ENCODE data around the gene NCAM2.

NCAM2 gene

DNA sequence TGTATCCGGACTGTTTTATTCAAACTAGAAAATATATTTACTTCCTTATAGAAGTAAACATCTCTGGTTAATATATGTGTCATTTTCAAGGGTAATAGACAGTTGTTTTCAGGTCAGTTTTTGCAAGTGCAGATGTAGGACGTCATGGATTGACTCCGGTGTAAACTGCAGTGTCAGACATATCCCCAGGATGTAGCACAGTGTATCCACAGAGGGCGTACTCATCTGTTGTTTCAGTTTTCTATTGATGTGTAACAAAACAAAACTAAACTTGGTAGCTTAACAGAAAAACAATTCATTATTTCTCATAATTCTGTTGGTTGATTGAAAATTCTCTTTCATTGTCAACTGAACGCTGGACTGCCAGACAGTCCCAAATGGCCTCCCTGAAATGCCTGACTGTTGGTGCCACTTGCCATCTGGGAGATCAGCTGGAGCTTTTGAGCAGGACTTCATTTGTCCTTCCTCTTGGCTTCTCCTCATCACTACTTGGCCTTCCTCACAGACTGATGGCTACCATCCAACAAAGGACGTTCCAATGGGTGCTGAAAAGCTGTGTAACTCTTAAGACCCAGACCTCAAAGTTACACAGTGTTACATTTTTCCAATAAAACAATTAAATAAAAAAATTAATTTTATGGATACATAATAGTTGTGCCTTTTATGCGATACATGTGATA lies 181.6 kb downstream of the NCAM2 start:
- DNase-seq: no peak

- DNase-seq: no peak
Observed at GRCh38 chr21:21182401-21183010, 184.3 kb downstream of the NCAM2 start.

GRCh38 chr21:21183092-21183491 lies 184.9 kb downstream of the NCAM2 start:
- no peak for DNase-seq

GRCh38 chr21:21184771-21185528 lies 186.7 kb downstream of the NCAM2 start:
- no peak for DNase-seq

- no peak for DNase-seq
Observed at GRCh38 chr21:21187579-21187978, 189.4 kb downstream of the NCAM2 start.

DNA sequence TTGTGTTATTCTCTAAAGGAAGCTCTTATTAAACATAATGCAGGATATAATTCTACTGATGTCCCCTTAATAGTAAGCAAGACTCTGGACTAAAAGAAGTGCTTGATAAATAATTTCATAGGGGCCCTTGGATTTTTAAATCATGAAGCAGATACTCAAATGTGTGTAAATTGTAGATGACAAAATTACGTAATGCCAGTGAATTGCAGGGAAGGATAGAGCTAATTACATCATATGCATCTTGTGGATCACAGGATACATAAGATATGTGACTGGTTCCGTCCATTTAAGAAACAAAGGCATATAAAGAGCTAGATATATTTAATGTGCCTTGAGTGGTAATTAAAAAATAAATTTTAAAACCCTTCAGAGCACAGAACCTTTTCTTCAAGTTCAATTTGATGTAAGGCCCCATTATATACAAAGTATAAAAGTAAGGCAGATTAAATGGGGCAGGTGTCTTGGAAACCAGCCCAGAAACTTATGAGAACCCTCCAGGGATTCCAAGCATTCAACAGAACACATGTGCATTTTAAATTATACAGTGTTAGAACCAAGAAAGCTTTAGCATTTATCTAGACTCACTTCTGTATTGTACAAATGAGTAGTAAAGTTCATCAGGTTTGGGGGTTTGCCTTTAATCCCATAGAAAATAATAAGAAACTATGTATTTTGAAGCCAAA lies 190.4 kb downstream of the NCAM2 start:
- DNase-seq: no peak

DNA sequence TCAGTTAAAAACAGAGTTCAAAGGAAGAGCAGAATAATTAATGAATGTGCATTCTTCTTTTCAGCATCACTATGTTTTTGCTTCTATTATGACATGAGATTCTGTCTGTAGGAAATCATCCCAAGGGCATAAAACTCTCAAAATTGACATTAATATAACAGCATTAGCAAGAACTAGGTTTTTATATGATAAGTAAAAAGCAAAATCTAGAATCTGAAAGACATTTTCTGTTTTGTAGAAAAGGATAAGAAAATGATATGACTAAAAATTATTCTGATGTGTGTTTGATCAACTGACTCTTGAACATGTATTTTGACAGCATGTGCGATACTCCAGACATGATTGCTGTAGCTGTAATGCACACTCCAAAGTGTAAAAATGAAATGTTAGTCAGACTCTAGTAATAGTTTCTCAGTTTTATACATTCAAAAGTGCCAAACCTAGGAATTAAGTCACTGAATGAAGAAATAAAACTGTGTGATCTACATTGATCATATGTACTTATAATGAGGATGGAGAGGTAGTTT lies 197.3 kb downstream of the NCAM2 start:
- DNase-seq: no peak

- no peak for DNase-seq
Observed at GRCh38 chr21:21196087-21196486, 197.9 kb downstream of the NCAM2 start.

GRCh38 chr21:21196848-21197247 lies 198.6 kb downstream of the NCAM2 start:
- DNase-seq: no peak

GRCh38 chr21:21199342-21200102 lies 201.3 kb downstream of the NCAM2 start:
- no peak for DNase-seq

GRCh38 chr21:21200103-21200938 lies 202.1 kb downstream of the NCAM2 start:
- DNase-seq: no peak

DNA sequence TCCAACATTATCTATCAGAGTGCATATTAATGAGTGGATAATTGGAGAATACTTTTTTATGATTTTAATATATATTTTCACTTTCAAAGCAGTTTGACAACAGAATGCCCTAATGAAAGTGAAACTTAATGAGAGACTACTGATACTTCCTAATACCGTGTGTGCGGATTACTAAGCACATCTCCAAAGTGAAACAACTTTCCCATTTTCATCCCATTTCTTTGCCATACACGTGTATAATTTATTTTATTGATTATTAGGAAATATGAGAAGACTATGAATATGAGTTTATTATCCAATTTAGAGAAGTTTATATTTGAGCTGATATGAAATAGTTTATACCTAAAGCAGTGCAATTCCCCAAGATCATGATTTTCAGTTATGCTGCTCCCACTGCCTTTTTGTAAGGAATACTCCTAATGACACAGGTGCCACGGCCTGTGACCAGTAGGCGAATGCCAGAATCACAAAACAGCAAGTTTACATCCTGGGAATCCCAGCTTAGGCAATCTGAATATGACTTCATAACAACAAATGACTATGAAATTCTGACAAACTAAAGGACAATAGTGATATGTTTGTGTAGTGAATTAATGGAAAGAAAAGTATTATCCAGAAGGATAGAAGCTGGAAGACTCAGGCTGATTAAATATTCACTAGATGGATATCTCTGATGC lies 202.9 kb downstream of the NCAM2 start:
- DNase-seq: no peak

- DNase-seq: no peak
Observed at GRCh38 chr21:21203822-21204339, 205.7 kb downstream of the NCAM2 start.

DNA sequence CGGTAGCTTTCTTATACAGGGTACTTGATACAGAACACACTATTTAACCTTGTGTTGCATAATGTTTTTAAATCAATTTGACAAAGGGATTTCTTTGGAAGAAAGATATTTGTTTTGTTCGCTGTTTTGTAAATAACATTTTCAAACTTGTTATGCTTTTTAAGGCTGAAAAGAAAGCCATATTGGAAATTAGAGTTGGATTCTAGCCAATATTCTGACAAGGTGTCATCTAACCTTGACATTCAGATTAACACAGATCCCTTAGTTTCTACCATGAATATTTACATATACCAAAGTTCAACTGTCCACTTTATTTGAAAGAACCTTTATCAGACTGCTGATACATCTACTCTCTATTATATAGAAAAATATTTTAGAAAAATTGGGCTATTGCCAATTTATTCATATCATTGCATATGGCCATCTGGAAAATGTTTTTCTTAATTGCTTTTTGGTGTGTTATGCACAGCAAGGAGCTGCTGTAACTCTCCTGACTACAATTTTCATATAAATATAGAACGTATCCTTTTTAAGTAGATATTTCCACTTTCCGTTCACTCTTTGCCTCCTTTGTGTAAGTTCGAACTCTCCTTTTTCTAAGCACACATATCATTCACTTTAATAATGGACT lies 206.3 kb downstream of the NCAM2 start:
- no peak for DNase-seq

DNA sequence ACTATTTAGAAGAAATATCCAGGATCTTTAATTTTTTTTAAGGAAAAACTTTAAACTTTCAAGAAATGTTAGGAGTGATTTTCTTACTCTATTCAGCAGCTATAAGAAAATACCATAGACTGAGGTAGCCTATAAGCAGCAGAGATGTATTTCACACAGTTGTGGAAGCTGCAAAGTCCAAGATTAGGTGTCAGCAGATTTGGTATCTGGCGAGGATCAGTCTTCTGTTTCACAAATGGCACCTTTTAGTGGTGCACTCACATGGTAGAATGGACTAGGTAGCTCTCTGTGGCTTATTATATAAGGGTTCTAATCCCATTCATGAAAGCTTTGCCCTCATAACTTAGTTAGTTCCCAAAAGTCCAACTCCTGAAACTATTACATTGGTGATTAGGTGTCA lies 207.4 kb downstream of the NCAM2 start:
- DNase-seq: no peak

- DNase-seq: no peak
Observed at GRCh38 chr21:21210552-21210951, 212.3 kb downstream of the NCAM2 start.

DNA sequence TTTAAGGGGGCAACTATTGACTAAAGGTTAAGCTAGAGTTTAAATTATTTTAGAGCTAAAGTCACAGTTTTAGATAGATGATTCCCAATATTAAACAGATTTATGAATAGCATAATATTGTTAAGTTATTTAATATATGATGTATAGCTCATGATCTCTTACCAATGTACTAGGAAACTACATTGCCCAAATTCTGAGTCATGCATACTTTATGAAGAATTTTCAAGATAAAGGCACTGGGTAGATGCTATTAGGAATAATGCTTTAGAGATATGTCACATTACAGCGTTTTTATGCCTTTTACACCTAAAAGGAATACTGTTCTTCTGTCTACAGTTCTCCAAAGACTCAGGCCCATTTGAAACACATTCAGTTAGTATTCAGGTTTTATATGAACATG lies 215.1 kb downstream of the NCAM2 start:
- no peak for DNase-seq

- DNase-seq: no peak
Observed at GRCh38 chr21:21216047-21216446, 217.8 kb downstream of the NCAM2 start.

GRCh38 chr21:21226472-21226871 lies 228.3 kb downstream of the NCAM2 start:
- DNase-seq: no peak

- DNase-seq: no peak
Observed at GRCh38 chr21:21230672-21231071, 232.5 kb downstream of the NCAM2 start.
